ENCODE measurements around the gene DMGDH. TPM values are rescaled to one million over a fixed set of nuclear protein-coding genes. Genes with fewer than 3 reads are reported as not detected.

DMGDH gene
- total and polyA plus RNA-seq, 2 of the 4 experiments (the other 2 are of a cell fraction), result 0.18 TPM; not detected in 1

- H3K9me1 ChIP-seq (ENCODE audit: insufficient read depth, low read length), result peaks cover 3% of the 10 kb centered on the region; the same call in 1 of the 2 replicates
- H4K5ac ChIP-seq (ENCODE audit: low read depth, low read length), result no peak overlapping the region
- peaks cover 12% of the 10 kb centered on the region for H3K4me1 ChIP-seq (ENCODE audit: control insufficient read depth, insufficient read depth, low read length)
- H3K4me2 ChIP-seq (ENCODE audit: low read depth, low read length), result no peak overlapping the region
- H2BK120ac ChIP-seq (ENCODE audit: low read depth, low read length), result no peak overlapping the region
- in situ Hi-C loops (cut with MboI; ENCODE audit: low sequenced_read_pairs) (loop anchor here (10.0 to 25.0 kb wide), 2 partner anchors 74 to 656 kb away; no protein-coding TSS in a partner anchor), dilution Hi-C loops (cut with HindIII; ENCODE audit: low sequenced_read_pairs, unreplicated experiment) (no loop called here), intact Hi-C loops (cut with micrococcal nuclease) (loop anchor here (5.0 kb wide), 3 partner anchors 211 to 421 kb away; partner anchors contain the start of gene LHFPL2)
- 100% methylated on average over 1 of the region's 5 CpGs; no CpG with 5 or more reads in 1 of the 2 experiments for WGBS, 2 experiments (ENCODE audit: extremely low coverage in 2 of 2, insufficient read length in 1 of 2)
- H2AFZ ChIP-seq (replicated peaks; ENCODE audit: low read length, poor library complexity), result no peak overlapping the region
- peaks cover 6 to 11% of the 10 kb centered on the region in 2 experiments; a peak in 3 of 4 replicates for H3K79me1 ChIP-seq (ENCODE audit: low read depth in 1 of 2, low read length in 2 of 2)
- H3K27ac ChIP-seq (ENCODE audit: insufficient read depth, low read length), result no peak overlapping the region
- BruUV-seq (replicated peaks), result no TSS peak
- DNase-seq (no peak), ATAC-seq (ENCODE audit: low read depth) (no peak)
- H3K18ac ChIP-seq (ENCODE audit: low read depth, low read length), result no peak overlapping the region
- H3K36me3 ChIP-seq (ENCODE audit: control insufficient read depth, insufficient read depth, low read length), result no peaks in the 10 kb centered on the region
- H2AK9ac ChIP-seq (replicated peaks; ENCODE audit: low read depth, low read length, poor library complexity), result no peak overlapping the region
- no peak overlapping the region for H4K8ac ChIP-seq (ENCODE audit: low read depth in 2 of 2, low read length in 2 of 2)
- no peak overlapping the region for H2BK20ac ChIP-seq (ENCODE audit: low read depth, low read length)
- CTCF ChIA-PET, result no interaction called here
- no peak overlapping the region for H3K14ac ChIP-seq (replicated peaks; ENCODE audit: low read depth, low read length)
- no peak overlapping the region for H2BK15ac ChIP-seq (ENCODE audit: low read depth, low read length)
- no peak overlapping the region for H3K23ac ChIP-seq (ENCODE audit: low read depth, low read length)
- H3K56ac ChIP-seq (ENCODE audit: extremely low read depth, insufficient read depth, low read length), result no peak overlapping the region
- H2AK5ac ChIP-seq (ENCODE audit: low read depth, low read length), result no peak overlapping the region
- no peak overlapping the region for H3K9ac ChIP-seq (ENCODE audit: low read depth, low read length)
- TF ChIP-seq CTCF (conservative IDR thresholded peaks at IDR 0.05; ENCODE audit: low read depth, low read length), result no peak
- no peak for TF ChIP-seq CEBPB (IDR thresholded peaks at IDR 0.05; ENCODE audit: low read depth, low read length)
- H2BK5ac ChIP-seq (ENCODE audit: low read depth, low read length, poor library complexity, severe bottlenecking), result no peak overlapping the region
- no peak overlapping the region for H3K4me3 ChIP-seq (ENCODE audit: insufficient read depth, low read depth, low read length)
- H4K91ac ChIP-seq (ENCODE audit: insufficient read depth, low read depth, low read length), result no peak overlapping the region
- POLR2A ChIA-PET (ENCODE audit: unreplicated experiment), result no interaction called here
- no peaks in the 10 kb centered on the region for H3K9me3 ChIP-seq (ENCODE audit: control insufficient read depth, insufficient read depth, low read length)
- no peaks in the 10 kb centered on the region for H3K27me3 ChIP-seq (ENCODE audit: control insufficient read depth, insufficient read depth, low read length)
- no peak overlapping the region for H3K4ac ChIP-seq (ENCODE audit: low read depth, low read length)
- H4K20me1 ChIP-seq (ENCODE audit: insufficient read depth, low read length), result no peaks in the 10 kb centered on the region
Observed at GRCh38 chr5:78968781-78969180, 100.7 kb downstream of the DMGDH start.
